Endothelial cell of umbilical vein (primary cell): Measurements from ENCODE around the gene FAR1. TPM values are rescaled to one million over a fixed set of nuclear protein-coding genes. Genes with fewer than 3 reads are reported as not detected.

ENCODE experiments used
- BruUV-seq: library from RNA; stranded (reverse); fragments of 400-500 nt; replicated peaks from 2 replicates; lab custom pipeline; 2021; lab: Mats Ljungman, UMichigan
- CTCF ChIA-PET: fragments of 300-600, 350-600 bp; sonication (Branson Sonifier 250); formaldehyde crosslinking; loops from one replicate; lab custom pipeline; 2021; ENCODE audit warnings: antibody characterized with exemption, inconsistent platforms; lab: Charles Lee
- POLR2A ChIA-PET: fragments of 300-600, 350-600 bp; sonication (Branson Sonifier 250); formaldehyde crosslinking; loops from one replicate; lab custom pipeline; 2021; ENCODE audit warnings: antibody characterized with exemption, inconsistent platforms; lab: Charles Lee
- DNase-seq: peaks from one replicate; pipeline ENCODE4 v3.0.0-alpha.2; 2011; ENCODE audit warnings: low read depth, low spot score
- FAIRE-seq: peaks from 2 replicates; lab custom pipeline; 2011; peaks lifted over from hg19 to GRCh38; lab: Jason Lieb, UNC
- H2AFZ ChIP-seq: 2 replicates; pipeline ENCODE4 v1.6.0; 2012; ENCODE audit warnings: low read depth, low read length, control low read depth, inconsistent platforms
- H3K27ac ChIP-seq: 2 replicates; pipeline ENCODE4 v1.5.1; 2011; ENCODE audit warnings: low read depth, mild to moderate bottlenecking, control low read depth, low read length, moderate library complexity; ENCODE audit not compliant: insufficient read depth
- H3K27me3 ChIP-seq, 2 experiments: 2 replicates each; pipeline versions ENCODE4 v1.6.0 to v1.6.1; 2011; ENCODE audit warnings: low read length in 2 of 2, mixed read lengths in 1 of 2; ENCODE audit not compliant: control insufficient read depth in 2 of 2, insufficient read depth in 2 of 2
- H3K36me3 ChIP-seq, 2 experiments: 2 replicates in 1 of 2; 3 replicates in 1 of 2; pipeline ENCODE4 v1.5.1; 2011; ENCODE audit warnings: low read length in 2 of 2, mild to moderate bottlenecking in 1 of 2, moderate library complexity in 1 of 2; ENCODE audit not compliant: control insufficient read depth in 2 of 2, insufficient read depth in 2 of 2; ENCODE audit errors: extremely low read depth in 1 of 2
- H3K4me1 ChIP-seq: 3 replicates; pipeline ENCODE4 v1.5.1; 2011; ENCODE audit warnings: mild to moderate bottlenecking, low read length; ENCODE audit not compliant: control insufficient read depth, insufficient read depth; ENCODE audit errors: extremely low read depth
- H3K4me2 ChIP-seq: 2 replicates; pipeline ENCODE4 v1.6.1; 2011; ENCODE audit warnings: low read length, control low read depth, mixed read lengths; ENCODE audit not compliant: insufficient read depth
- H3K4me3 ChIP-seq, 3 experiments: fragments of 200-600 bp in 1 of 3; sonication (generic), shearing (Covaris generic) in 1 of 3; replicated peaks in 1 of 3; 2 replicates each; pipeline ENCODE4 v1.5.1; 2011 to 2016; ENCODE audit warnings: control low read depth in 3 of 3, low read length in 3 of 3, mild to moderate bottlenecking in 2 of 3, inconsistent platforms in 1 of 3, low read depth in 1 of 3, moderate library complexity in 1 of 3; ENCODE audit not compliant: insufficient read depth in 1 of 3
- H3K79me2 ChIP-seq: 2 replicates; pipeline ENCODE4 v1.6.0; 2012; ENCODE audit warnings: low read length, inconsistent platforms; ENCODE audit not compliant: control insufficient read depth, insufficient read depth
- H3K9ac ChIP-seq: replicated peaks from 2 replicates; pipeline ENCODE3; 2011; ENCODE audit warnings: low read length, control low read depth; ENCODE audit not compliant: insufficient read depth; ENCODE audit errors: extremely low read depth
- H3K9me1 ChIP-seq: replicated peaks from 3 replicates; pipeline ENCODE4 v1.6.0; 2011; ENCODE audit warnings: mild to moderate bottlenecking, low read length; ENCODE audit not compliant: control insufficient read depth, insufficient read depth; ENCODE audit errors: extremely low read depth
- H3K9me3 ChIP-seq: replicated peaks from 2 replicates; pipeline ENCODE4 v1.5.1; 2012; ENCODE audit warnings: low read length, inconsistent platforms; ENCODE audit not compliant: control insufficient read depth, insufficient read depth
- H4K20me1 ChIP-seq: replicated peaks from 2 replicates; pipeline ENCODE3; 2011; ENCODE audit warnings: mild to moderate bottlenecking, low read length; ENCODE audit not compliant: control insufficient read depth, insufficient read depth; ENCODE audit errors: extremely low read depth
- CTCF ChIP-seq, 2 donors: IDR thresholded peaks; 1 replicate in 1 of 2; 2 replicates in 1 of 2; pipeline ENCODE4 v1.5.1; 2011; ENCODE audit warnings: low read length in 2 of 2, mild to moderate bottlenecking in 2 of 2, moderate library complexity in 2 of 2, control low read depth in 1 of 2, inconsistent platforms in 1 of 2, low read depth in 1 of 2; ENCODE audit not compliant: insufficient read depth in 1 of 2; ENCODE audit errors: extremely low read depth in 1 of 2
- EZH2 ChIP-seq: IDR thresholded peaks from 2 replicates; pipeline ENCODE4 v1.6.1; 2012; ENCODE audit warnings: borderline replicate concordance, low read depth, mild to moderate bottlenecking, moderate library complexity, low read length, inconsistent platforms; ENCODE audit not compliant: severe bottlenecking
- FOS ChIP-seq: IDR thresholded peaks from 2 replicates; pipeline ENCODE4 v1.6.1; 2011; ENCODE audit warnings: mild to moderate bottlenecking, low read length, moderate library complexity, borderline replicate concordance; ENCODE audit not compliant: insufficient read depth
- GATA2 ChIP-seq: IDR thresholded peaks from 2 replicates; pipeline ENCODE4 v1.7.0; 2011; ENCODE audit warnings: low read depth, mild to moderate bottlenecking, moderate library complexity, mixed read lengths, low read length; ENCODE audit not compliant: insufficient read length, insufficient read depth
- JUN ChIP-seq: IDR thresholded peaks from 2 replicates; pipeline ENCODE4 v1.6.1; 2011; ENCODE audit warnings: borderline replicate concordance, low read depth; ENCODE audit not compliant: insufficient read length, insufficient read depth
- MAX ChIP-seq: IDR thresholded peaks from 2 replicates; pipeline ENCODE4 v1.6.1; 2011; ENCODE audit not compliant: insufficient read depth, insufficient read length
- MYC ChIP-seq: IDR thresholded peaks from one replicate; pipeline ENCODE4 v1.6.1; 2011; ENCODE audit warnings: mild to moderate bottlenecking, low read depth, low read length
- POLR2A ChIP-seq: IDR thresholded peaks from 2 replicates; pipeline ENCODE4 v1.6.1; 2012; ENCODE audit warnings: low read depth, mild to moderate bottlenecking, control low read depth, low read length
- POLR2AphosphoS5 ChIP-seq: IDR thresholded peaks from 2 replicates; pipeline ENCODE4 v1.6.1; 2012; ENCODE audit warnings: low read depth, mild to moderate bottlenecking, control low read depth, low read length, moderate library complexity; ENCODE audit not compliant: insufficient read depth
- dilution Hi-C: fragments of 300-500 bp; cut with MboI; formaldehyde crosslinking; loops from one replicate; pipeline ENCODE4 v1.15.0; 2019; ENCODE audit warnings: low sequenced_read_pairs; ENCODE audit not compliant: extremely low pct_ligation_motif_present
- intact Hi-C: fragments of 100-400 bp; cut with micrococcal nuclease; formaldehyde crosslinking; loops from one replicate; pipeline ENCODE4 v1.10.0; 2022
- polyA plus RNA-seq, 4 experiments: library from polyadenylated mRNA; depleted of rRNA in 3 of 4; stranded (reverse) in 3 of 4; unstranded in 1 of 4; fragments of >200 nt; gene quantifications; 2 replicates each; pipeline versions ENCODE4 v1.2.1 to v1.2.3, GENCODE V29; 2011 to 2012; ENCODE audit warnings: missing spikeins in 1 of 4
- total RNA-seq: library from RNA; stranded (reverse); gene quantifications from 2 replicates; pipeline ENCODE4 v1.2.3, GENCODE V29; 2021

FAR1 gene
- total and polyA plus RNA-seq, 2 donors (not counting 3 experiments of a cell fraction or from before 2014, with no cell fraction given) = 29.5 to 76.4 TPM

GRCh38 chr11:13698132-13698531, 29.7 kb downstream of the FAR1 start:
- TF ChIP-seq MAX = no peak
- peak; percentile 37 for TF ChIP-seq GATA2
- H3K9ac ChIP-seq = no peak overlapping the region
- ChIA-PET POLR2A (no interaction called here), CTCF (no interaction called here)
- no peaks in the 10 kb centered on the region for H4K20me1 ChIP-seq
- peaks cover 7% of the 10 kb centered on the region for H3K4me1 ChIP-seq
- peaks cover 2% of the 10 kb centered on the region for H3K9me1 ChIP-seq
- peaks cover 0 to 6% of the 10 kb centered on the region in 2 experiments for H3K36me3 ChIP-seq
- no peak overlapping the region for H2AFZ ChIP-seq
- H3K79me2 ChIP-seq = peaks cover 38% of the 10 kb centered on the region
- DNase-seq = peak; percentile 27
- no peak overlapping the region for H3K4me3 ChIP-seq
- no peaks in the 10 kb centered on the region for H3K9me3 ChIP-seq
- H3K27me3 ChIP-seq = no peaks in the 10 kb centered on the region
- dilution Hi-C loops (no loop called here), intact Hi-C loops (no loop called here)
- no TSS peak for BruUV-seq
- no peak overlapping the region for H3K4me2 ChIP-seq
- no peak overlapping the region for H3K27ac ChIP-seq
- no peak for FAIRE-seq

GRCh38 chr11:13699041-13699440, 30.6 kb downstream of the FAR1 start:
- Histone ChIP-seq H3K4me2 (no peak overlapping the region), H3K9me1 (peaks cover 2% of the 10 kb centered on the region), H3K27ac (no peak overlapping the region), H4K20me1 (no peaks in the 10 kb centered on the region), H3K79me2 (peaks cover 29% of the 10 kb centered on the region), H3K9ac (no peak overlapping the region), H2AFZ (no peak overlapping the region), H3K36me3 (peaks cover 0 to 6% of the 10 kb centered on the region in 2 experiments), H3K4me3 (no peak overlapping the region), H3K4me1 (peaks cover 7% of the 10 kb centered on the region), H3K27me3 (no peaks in the 10 kb centered on the region), H3K9me3 (no peaks in the 10 kb centered on the region)
- no TSS peak for BruUV-seq
- POLR2A ChIA-PET = no interaction called here
- FAIRE-seq (no peak), DNase-seq (no peak)
- intact Hi-C loops = no loop called here
- CTCF ChIA-PET = no interaction called here
- dilution Hi-C loops = no loop called here
- TF ChIP-seq MYC (no peak), POLR2AphosphoS5 (no peak), GATA2 (no peak), EZH2 (no peak), FOS (no peak), POLR2A (no peak), MAX (no peak), JUN (no peak), CTCF (IDR thresholded peaks at IDR 0.05; ENCODE audit: extremely low read depth in 1 of 2, insufficient read depth in 1 of 2, low read depth in 1 of 2, low read length in 2 of 2) (no peak)
